ENCODE results near the gene ZMYM4.

- TF ChIP-seq POLR2A (IDR thresholded peaks at IDR 0.05) (no peak), CTCF (IDR thresholded peaks at IDR 0.05) (no peak)
Observed at GRCh38 chr1:35408925-35409324, 140.4 kb downstream of the ZMYM4 start.
